MM.1S (cell line): Measurements from ENCODE around the gene POM121C.
"Not testable (repeated sequence)": the region's sequence is repeated elsewhere in the genome, so short reads cannot be mapped to it uniquely, and the experiment has no call there.

ENCODE experiments used
- EZH2 ChIP-seq: fragments of 300-600 bp; sonication (generic); optimal IDR thresholded peaks from 2 replicates; pipeline ENCODE3; 2017; ENCODE audit warnings: low read depth, mild to moderate bottlenecking, antibody characterized with exemption, low read length, mixed read lengths
- EZH2phosphoT487 ChIP-seq: fragments of 300-600 bp; sonication (generic); IDR thresholded peaks from 2 replicates; pipeline ENCODE4 v1.6.1; 2018; ENCODE audit warnings: antibody characterized with exemption, low read length
- TF ChIP-seq, protein P1 (sequence below): fragments of 300-600 bp; sonication (generic); IDR thresholded peaks from 2 replicates; pipeline ENCODE4 v1.5.1; 2016; ENCODE audit warnings: antibody characterized with exemption, low read length, mixed read lengths

DNA sequence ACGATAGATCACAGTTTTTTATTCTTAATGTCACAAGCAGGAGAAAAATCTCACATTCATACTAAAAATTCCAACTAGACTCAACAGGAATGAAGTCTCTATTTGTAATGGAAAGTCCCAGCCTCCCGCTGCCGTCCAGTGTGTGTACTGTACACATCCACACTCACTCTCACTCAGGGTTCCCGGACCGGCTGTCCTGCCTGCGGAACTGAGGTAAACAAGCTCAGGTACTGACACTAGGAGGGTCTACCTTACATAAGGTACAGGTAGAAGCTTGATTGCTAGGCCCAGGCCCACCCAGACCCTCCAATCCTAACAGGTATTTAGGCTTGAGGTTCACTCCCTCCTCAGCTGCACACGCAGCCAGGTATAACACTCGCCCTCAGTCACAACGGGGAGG, 69.3 kb downstream of the POM121C start:
- TF ChIP-seq, protein P1, sequence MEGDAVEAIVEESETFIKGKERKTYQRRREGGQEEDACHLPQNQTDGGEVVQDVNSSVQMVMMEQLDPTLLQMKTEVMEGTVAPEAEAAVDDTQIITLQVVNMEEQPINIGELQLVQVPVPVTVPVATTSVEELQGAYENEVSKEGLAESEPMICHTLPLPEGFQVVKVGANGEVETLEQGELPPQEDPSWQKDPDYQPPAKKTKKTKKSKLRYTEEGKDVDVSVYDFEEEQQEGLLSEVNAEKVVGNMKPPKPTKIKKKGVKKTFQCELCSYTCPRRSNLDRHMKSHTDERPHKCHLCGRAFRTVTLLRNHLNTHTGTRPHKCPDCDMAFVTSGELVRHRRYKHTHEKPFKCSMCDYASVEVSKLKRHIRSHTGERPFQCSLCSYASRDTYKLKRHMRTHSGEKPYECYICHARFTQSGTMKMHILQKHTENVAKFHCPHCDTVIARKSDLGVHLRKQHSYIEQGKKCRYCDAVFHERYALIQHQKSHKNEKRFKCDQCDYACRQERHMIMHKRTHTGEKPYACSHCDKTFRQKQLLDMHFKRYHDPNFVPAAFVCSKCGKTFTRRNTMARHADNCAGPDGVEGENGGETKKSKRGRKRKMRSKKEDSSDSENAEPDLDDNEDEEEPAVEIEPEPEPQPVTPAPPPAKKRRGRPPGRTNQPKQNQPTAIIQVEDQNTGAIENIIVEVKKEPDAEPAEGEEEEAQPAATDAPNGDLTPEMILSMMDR: not testable (repeated sequence)
- TF ChIP-seq EZH2, EZH2phosphoT487: not testable (repeated sequence)
